ENCODE results near the gene MED14.

DNA sequence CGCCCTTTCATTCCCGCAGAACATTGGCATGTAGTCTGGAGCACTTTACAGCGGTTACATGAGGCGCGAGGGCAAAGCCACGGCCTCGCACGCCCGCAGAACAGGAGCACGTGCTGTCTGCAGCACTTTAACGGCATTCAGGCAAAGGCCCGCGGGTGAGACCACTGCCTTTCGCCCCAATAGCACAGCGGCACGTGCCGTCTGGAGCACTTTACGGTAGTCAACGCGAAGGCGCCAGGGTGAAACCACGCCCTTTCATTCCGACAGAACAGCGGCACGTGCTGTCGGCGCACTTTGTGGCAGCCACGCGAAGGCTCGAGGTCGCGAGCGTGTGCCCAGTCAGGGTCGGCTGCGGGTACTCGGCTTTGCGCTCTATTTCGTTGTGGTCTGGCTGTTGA, 112.2 kb downstream of the MED14 start, which contains the start of gene MPC1L:
- TF ChIP-seq, protein P1, sequence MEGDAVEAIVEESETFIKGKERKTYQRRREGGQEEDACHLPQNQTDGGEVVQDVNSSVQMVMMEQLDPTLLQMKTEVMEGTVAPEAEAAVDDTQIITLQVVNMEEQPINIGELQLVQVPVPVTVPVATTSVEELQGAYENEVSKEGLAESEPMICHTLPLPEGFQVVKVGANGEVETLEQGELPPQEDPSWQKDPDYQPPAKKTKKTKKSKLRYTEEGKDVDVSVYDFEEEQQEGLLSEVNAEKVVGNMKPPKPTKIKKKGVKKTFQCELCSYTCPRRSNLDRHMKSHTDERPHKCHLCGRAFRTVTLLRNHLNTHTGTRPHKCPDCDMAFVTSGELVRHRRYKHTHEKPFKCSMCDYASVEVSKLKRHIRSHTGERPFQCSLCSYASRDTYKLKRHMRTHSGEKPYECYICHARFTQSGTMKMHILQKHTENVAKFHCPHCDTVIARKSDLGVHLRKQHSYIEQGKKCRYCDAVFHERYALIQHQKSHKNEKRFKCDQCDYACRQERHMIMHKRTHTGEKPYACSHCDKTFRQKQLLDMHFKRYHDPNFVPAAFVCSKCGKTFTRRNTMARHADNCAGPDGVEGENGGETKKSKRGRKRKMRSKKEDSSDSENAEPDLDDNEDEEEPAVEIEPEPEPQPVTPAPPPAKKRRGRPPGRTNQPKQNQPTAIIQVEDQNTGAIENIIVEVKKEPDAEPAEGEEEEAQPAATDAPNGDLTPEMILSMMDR (IDR thresholded peaks at IDR 0.05) = no peak
- TF ChIP-seq POLR2A (IDR thresholded peaks at IDR 0.05) = no peak

All from testis (tissue), 2 donors.